ENCODE measurements around the gene SERINC2.

GRCh38 chr1:31409946-31410858, 2.8 kb upstream of the SERINC2 start:
- TF ChIP-seq CTCF (IDR thresholded peaks at IDR 0.05) (no peak), POLR2A (IDR thresholded peaks at IDR 0.05) (no peak)
